SH-SY5Y (cell line): ENCODE results near the gene SOX9.

ENCODE experiments used
- GATA2 ChIP-seq: IDR thresholded peaks from 2 replicates; pipeline ENCODE4 v1.6.1; 2011; ENCODE audit warnings: mild to moderate bottlenecking, low read depth, low read length
- GATA3 ChIP-seq: IDR thresholded peaks from 2 replicates; pipeline ENCODE4 v1.6.1; 2011; ENCODE audit warnings: low read depth, mild to moderate bottlenecking, low read length, moderate library complexity

DNA sequence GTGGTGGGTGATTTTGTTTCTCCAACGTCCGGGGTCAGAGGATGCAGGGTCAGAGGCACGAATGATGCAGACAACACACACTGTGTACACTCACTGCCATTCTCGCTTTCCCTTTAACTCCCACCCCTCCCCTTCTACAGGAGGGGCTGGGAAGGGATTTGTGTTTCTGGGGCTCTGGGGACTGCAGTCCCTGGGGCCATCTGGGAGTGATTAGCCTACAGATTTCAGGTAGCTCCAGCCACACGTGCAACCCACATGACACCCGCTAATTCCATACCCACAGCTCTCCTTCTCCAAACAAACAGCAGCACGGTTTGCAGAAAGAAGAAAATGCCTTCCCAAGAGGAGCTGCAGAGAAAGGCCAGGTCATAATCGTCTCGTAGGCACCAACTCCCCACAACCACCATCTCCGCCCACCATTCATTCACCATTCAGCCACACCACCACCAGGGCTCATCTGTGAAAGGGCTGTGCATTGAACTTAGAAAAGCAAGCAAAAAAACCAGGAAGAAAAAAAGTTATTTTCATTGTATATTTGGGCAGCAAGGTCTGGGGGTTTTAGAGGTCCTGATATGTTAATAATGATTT, 9.4 kb upstream of the SOX9 start:
- TF ChIP-seq GATA3, result no peak
- TF ChIP-seq GATA2, result peak; percentile 40
